HG02642 (cell line): Measurements from ENCODE around the gene DDX24.

Source experiments
- ATAC-seq: cut with Tn5 transposase; IDR thresholded peaks from one replicate; pipeline ENCODE4 v1.9.1; 2021; ENCODE audit warnings: mild to moderate bottlenecking; ENCODE audit not compliant: unreplicated experiment, poor library complexity

The DDX24 gene

DNA sequence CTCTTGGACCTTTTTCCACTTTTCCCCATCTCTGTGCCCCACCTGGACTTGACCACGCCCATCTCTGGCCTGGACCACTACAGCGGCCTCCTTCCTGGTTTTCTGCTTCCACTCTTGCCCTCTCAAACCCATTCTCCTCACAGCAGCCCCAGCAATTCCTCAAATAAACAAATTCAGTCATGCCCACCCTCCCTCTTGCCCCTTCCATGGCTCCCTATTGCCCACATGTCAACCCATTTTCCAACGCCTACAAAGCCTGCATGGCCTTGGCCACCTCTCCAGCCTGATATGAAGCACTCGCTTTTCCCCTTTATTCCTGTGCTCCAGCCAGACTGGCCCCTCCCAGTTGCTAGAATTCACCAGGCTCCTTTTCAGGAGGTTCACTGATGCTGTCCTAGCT lies 60.7 kb downstream of the DDX24 start:
- ATAC-seq: no peak

DNA sequence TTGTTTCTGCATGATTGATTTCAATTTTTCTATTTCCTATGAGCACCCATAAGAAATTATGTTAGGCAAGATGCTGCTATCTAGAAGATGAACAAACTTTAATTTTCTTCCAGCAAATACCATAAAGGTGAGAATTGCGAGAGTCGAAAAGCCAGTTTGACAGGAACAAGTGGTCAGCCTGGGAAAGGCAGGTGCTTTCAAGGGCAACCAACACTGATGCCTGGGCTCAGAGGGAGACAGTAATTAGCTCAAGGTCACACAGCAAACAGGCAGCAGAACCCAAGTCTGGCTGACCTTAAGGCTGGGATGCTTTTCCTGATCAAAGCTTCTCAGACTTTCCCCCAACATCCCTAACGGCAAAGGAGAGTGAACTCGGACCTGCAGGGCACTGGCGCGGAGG lies 61.7 kb downstream of the DDX24 start:
- ATAC-seq: no peak

DNA sequence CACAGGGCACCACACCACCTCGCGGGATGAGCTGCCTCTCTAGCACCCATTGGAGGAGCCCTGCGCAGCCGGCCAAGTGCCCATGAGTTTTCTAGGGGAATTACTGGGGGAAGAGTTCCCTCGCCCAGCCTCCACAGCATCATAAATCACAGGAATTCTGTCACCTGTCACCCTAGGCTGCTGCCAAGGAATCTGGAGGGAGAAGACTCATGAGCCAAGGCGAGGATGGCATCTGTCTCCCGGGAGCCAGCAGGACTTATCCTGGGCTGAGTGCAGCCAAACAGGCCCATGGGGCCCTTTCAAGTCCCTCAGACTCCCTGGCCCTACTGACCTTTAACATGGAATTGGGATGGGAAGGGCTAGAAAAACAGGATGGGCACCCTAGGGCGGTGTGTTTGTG lies 62.7 kb downstream of the DDX24 start:
- no peak for ATAC-seq

GRCh38 chr14:94016446-94016976 lies 64.5 kb downstream of the DDX24 start:
- ATAC-seq: no peak

- no peak for ATAC-seq
Measured at GRCh38 chr14:94015223-94015622, 65.8 kb downstream of the DDX24 start.

DNA sequence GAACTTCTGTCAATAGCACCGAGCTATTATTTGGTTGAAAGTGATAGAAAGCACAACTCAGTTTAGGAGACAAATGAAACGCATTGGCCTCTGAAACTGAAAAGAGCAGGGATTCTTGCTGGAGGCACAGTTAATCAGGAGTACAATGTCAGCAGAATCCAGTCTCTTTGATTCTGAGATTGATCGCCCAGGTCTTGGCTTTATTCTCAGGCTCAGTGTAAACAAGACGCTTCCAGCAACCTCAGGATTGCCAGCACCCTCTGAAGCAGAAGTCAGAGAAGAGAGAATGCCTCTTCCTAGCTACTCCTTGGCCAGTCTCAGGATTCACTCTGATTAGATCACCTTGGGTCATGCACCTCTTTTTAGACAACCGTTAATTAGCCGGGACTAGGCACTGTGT lies 66.6 kb downstream of the DDX24 start:
- no peak for ATAC-seq

- ATAC-seq: no peak
Measured at GRCh38 chr14:94011795-94012194, 69.2 kb downstream of the DDX24 start.

- ATAC-seq: no peak
Measured at GRCh38 chr14:94010625-94011024, 70.4 kb downstream of the DDX24 start.

DNA sequence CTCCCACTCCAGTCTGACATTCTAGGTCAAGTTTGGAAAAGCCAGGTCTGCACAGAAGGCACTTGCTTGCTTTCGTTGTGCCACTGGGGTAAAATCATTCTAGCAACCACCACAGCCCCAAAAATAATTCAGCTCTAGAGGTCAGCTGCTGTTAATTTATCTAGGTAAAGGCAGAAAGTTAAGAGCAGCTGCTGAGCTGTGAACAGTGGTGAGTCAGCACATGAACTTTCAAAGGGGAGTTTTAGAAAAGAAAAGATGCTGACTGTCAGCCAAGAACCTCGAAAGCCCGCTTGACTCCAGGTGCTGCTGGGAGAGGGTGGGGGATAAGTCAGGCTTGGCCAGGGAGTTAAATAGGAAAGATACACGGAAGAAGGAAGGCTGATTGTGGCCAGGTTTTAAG lies 71.2 kb downstream of the DDX24 start:
- ATAC-seq: peak; percentile 61

GRCh38 chr14:94008234-94008633 lies 72.8 kb downstream of the DDX24 start:
- ATAC-seq: no peak

DNA sequence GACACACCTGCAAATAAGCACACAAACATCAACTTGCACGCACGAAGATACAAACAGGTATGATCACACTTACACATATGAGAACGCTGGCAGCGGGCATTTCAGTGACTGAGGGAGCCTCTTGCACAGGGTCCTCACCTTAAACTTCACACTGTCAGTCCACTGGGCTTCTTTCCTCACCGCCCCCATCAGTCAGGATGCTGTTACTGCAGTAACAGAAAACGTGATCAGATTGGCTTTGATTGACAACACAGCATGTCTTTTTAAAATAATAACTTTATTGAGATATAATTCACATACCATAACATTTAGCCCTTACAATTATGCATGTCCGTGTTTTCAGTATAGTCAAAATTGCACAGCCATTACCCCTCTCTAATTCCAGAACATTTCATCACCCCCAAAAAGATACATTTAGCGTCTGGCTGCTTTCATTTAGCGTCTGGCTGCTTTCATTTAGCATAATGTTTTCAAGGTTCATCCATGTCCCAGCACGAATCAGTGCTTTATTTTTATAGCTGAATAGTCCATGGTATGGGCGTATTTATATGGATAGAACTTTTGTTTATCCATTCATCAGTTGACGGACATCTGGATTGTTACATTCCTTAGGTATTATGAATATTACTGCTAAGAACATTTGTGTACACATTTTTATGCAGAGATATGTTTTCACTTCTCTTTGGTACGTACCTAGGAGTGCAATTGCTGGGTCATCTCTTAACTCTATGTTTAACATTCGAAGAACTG lies 75.5 kb downstream of the DDX24 start:
- no peak for ATAC-seq

GRCh38 chr14:94004015-94004414 lies 77.0 kb downstream of the DDX24 start:
- ATAC-seq: no peak

- ATAC-seq: no peak
Measured at GRCh38 chr14:94003397-94003796, 77.6 kb downstream of the DDX24 start.

GRCh38 chr14:94001501-94002396 lies 79.3 kb downstream of the DDX24 start:
- peak; percentile 60 for ATAC-seq

DNA sequence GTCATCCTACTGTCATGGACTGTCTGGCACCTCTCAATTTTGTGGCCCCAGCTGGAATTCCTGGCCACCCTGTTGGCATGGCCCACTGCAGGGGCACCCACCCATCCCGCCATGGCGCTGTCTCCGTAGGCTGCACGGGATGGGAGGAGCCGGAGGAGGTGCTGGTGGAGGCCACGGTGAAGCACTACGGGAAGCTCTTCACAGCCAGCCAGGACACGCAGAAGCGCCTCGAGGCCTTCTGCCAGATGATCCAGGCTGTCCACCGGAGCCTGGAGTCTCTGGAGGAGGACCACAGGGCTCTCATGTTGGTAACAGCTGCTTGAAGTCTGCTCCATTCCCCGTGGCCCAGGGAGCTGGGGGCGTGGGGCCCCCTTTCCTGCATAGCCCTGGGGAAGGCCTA lies 80.0 kb downstream of the DDX24 start:
- no peak for ATAC-seq

DNA sequence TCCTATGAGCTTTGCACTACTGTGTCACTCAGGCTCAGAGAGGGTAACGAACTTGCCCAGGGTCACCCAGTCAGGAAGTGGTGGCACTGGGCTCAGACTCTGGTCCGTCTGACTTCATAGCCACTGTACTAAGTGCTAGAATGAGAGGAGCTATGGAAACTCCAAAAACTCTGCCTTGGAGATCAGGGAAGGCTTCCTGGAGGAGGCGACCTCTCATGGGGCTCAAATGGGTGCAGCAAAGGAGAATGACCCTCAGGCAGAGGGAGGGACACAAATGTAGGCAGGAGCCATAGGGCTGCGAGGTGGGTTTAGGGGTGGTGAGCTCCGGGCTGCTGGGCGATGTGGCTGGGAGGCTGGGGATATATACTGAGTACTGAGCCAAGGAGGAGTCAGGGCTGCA lies 80.7 kb downstream of the DDX24 start:
- no peak for ATAC-seq

DNA sequence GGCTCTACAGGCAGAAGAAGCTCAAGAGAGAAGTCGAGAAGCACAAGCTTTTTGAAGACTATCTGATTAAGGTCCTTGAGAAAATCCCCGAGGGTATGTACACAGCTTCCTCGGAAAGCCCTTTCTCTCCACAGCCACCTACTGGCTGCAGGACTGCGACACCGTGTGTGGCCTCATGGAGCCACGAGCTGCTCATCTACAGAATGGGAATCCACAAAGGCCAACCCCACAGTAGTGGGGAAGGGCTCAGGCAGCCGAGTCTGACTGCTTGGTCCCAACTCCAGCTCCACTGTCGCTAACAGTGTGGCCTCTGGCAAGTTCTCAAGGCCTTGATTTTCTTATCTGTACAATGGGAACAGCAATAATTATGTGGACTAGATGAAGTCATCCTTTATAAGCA lies 81.4 kb downstream of the DDX24 start:
- no peak for ATAC-seq

- no peak for ATAC-seq
Measured at GRCh38 chr14:93998871-93999403, 82.1 kb downstream of the DDX24 start.
